Measurements from ENCODE around the gene SLC38A10. TPM values are rescaled to one million over a fixed set of nuclear protein-coding genes. Genes with fewer than 3 reads are reported as not detected.

SLC38A10 gene
- total RNA-seq, 1 experiment from 2014 or later: 43.8 TPM

DNA sequence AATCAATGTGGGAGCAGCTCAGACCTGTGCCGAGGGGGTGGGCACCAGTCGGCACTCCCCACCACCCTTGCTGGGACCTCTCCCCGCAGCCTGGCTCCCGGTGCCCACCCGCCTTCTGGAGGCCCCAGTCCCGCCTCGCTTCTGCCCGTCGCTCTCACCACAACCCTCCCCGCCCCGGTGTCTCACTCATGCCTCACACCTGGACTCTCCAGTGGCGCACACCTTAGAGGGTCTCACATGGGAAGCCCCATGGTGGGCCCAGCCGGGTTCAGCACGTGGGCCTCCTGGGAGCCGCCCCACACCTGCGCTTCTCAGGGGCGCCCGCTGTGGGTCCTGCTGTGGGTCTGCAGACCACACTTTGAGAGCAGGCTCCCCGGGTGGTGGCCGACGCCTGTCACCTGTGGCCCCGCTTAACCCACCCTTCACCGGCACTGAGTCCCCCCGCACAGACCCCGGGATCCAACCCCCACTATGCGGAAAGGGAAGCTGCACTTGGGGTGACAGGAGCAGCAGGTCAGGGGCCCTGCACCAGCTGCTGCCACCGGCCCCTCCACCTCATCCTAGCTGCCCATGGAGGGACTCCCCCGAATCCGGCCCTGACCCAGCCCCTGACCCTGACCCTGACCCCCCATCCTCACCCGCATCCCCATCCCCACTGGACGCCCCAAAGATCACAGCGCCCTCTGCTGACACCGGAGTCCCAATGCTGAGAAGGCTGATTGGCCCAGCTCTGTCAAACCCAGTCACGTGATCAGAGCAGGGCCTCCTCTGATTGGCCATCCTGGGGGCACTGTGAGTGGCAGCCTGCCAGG, 27.4 kb upstream of the SLC38A10 start:
- Histone ChIP-seq H3K23me2 (ENCODE audit: insufficient read length, low read depth, low read length, poor library complexity, severe bottlenecking) (no peaks in the 10 kb centered on the region), H3K4me2 (ENCODE audit: insufficient read depth, insufficient read length, low read length) (no peak overlapping the region), H3K9ac (ENCODE audit: extremely low read depth, insufficient read length, low read length) (no peak overlapping the region), H3K27me3 (ENCODE audit: insufficient read depth, low read length) (no peaks in the 10 kb centered on the region), H3K18ac (ENCODE audit: insufficient read length, low read depth, low read length) (no peak overlapping the region), H3K79me1 (ENCODE audit: insufficient read depth, low read depth, low read length, poor library complexity, severe bottlenecking) (no peaks in the 10 kb centered on the region), H2BK20ac (ENCODE audit: low read depth, low read length, poor library complexity, severe bottlenecking) (no peak overlapping the region), H3K27ac (ENCODE audit: insufficient read length, low read depth, low read length) (no peak overlapping the region), H2AFZ (ENCODE audit: low read length) (no peak overlapping the region), H3K56ac (ENCODE audit: insufficient read length, low read depth, low read length) (no peak overlapping the region), H2AK5ac (ENCODE audit: insufficient read length, low read length) (no peak overlapping the region), H4K5ac (ENCODE audit: insufficient read length, low read depth, low read length) (no peak overlapping the region), H4K8ac (replicated peaks; ENCODE audit: insufficient read length, low read depth, low read length) (no peak overlapping the region), H3K79me2 (ENCODE audit: insufficient read depth, low read length) (no peaks in the 10 kb centered on the region), H2BK5ac (ENCODE audit: insufficient read length, low read length) (no peak overlapping the region), H2BK15ac (ENCODE audit: low read depth, low read length) (no peak overlapping the region), H3K4me1 (ENCODE audit: insufficient read depth, low read length) (peaks cover 4% of the 10 kb centered on the region; the same call in 1 of the 2 replicates), H4K91ac (ENCODE audit: insufficient read length, low read depth, low read length) (no peak overlapping the region), H3K4ac (ENCODE audit: low read depth, low read length) (no peak overlapping the region), H4K20me1 (ENCODE audit: control insufficient read depth, insufficient read depth, insufficient read length) (no peaks in the 10 kb centered on the region), H3T11ph (ENCODE audit: low read length) (no peak overlapping the region), H2BK120ac (ENCODE audit: low read depth, low read length, poor library complexity, severe bottlenecking) (no peak overlapping the region), H2BK12ac (ENCODE audit: insufficient read length, low read depth, low read length) (no peak overlapping the region), H3K23ac (ENCODE audit: insufficient read length, low read depth, low read length) (no peak overlapping the region), H3K9me3 (ENCODE audit: control insufficient read depth, low read depth, low read length) (no peaks in the 10 kb centered on the region), H3K14ac (ENCODE audit: insufficient read depth, low read length) (no peak overlapping the region)
- H3K4me1 Mint-ChIP-seq: peaks cover 9 to 15% of the 10 kb centered on the region in 2 experiments
- no peak overlapping the region for H3K27ac Mint-ChIP-seq
- H3K36me3 Mint-ChIP-seq (ENCODE audit: insufficient read depth in 1 of 3, low read depth in 3 of 3): no peaks in the 10 kb centered on the region
- WGBS (ENCODE audit: extremely low coverage, insufficient read length, low lambda C conversion rate): no CpG with 5 or more reads among the region's 34 CpGs
- TF ChIP-seq, protein P1, sequence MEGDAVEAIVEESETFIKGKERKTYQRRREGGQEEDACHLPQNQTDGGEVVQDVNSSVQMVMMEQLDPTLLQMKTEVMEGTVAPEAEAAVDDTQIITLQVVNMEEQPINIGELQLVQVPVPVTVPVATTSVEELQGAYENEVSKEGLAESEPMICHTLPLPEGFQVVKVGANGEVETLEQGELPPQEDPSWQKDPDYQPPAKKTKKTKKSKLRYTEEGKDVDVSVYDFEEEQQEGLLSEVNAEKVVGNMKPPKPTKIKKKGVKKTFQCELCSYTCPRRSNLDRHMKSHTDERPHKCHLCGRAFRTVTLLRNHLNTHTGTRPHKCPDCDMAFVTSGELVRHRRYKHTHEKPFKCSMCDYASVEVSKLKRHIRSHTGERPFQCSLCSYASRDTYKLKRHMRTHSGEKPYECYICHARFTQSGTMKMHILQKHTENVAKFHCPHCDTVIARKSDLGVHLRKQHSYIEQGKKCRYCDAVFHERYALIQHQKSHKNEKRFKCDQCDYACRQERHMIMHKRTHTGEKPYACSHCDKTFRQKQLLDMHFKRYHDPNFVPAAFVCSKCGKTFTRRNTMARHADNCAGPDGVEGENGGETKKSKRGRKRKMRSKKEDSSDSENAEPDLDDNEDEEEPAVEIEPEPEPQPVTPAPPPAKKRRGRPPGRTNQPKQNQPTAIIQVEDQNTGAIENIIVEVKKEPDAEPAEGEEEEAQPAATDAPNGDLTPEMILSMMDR (conservative IDR thresholded peaks at IDR 0.05): peak; percentile 52; the same call in 2 of the 3 replicates
- H3K4me3 Mint-ChIP-seq: no peak overlapping the region
- no peaks in the 10 kb centered on the region for H3K9me3 Mint-ChIP-seq
- no peak for DNase-seq
- H3K27me3 Mint-ChIP-seq (ENCODE audit: low read depth): peaks cover 7% of the 10 kb centered on the region

Data from H9 (cell line).